Naive B cell (primary cell): Measurements from ENCODE around the gene HIPK1. TPM values are rescaled to one million over a fixed set of nuclear protein-coding genes. Genes with fewer than 3 reads are reported as not detected.

Experiments used
- ATAC-seq, 2 donors: fragments of 150-1000 bp; cut with Tn5 transposase; 2 replicates each; pipeline ENCODE4 v1.10.0; 2021; ENCODE audit warnings: low read depth in 2 of 2, mild to moderate bottlenecking in 2 of 2, moderate library complexity in 2 of 2
- DNase-seq: peaks from one replicate; pipeline ENCODE4 v3.0.0; 2022
- H3K27ac Mint-ChIP-seq, 6 donors: one replicate each; pipeline ENCODE4 v1.8.0; 2020 to 2022; ENCODE audit warnings: mild to moderate bottlenecking in 6 of 6, mixed read lengths in 6 of 6, moderate library complexity in 5 of 6, inconsistent platforms in 2 of 6
- H3K27me3 Mint-ChIP-seq, 3 donors: one replicate each; pipeline ENCODE4 v1.8.0; 2021 to 2022; ENCODE audit warnings: mixed read lengths in 3 of 3, mild to moderate bottlenecking in 1 of 3
- H3K36me3 Mint-ChIP-seq, 2 donors: one replicate each; pipeline ENCODE4 v1.8.0; 2020 to 2022; ENCODE audit warnings: mixed read lengths in 2 of 2, inconsistent platforms in 1 of 2, mild to moderate bottlenecking in 1 of 2
- H3K4me1 Mint-ChIP-seq, 3 donors: one replicate each; pipeline ENCODE4 v1.8.0; 2020 to 2022; ENCODE audit warnings: mixed read lengths in 3 of 3, inconsistent platforms in 1 of 3, mild to moderate bottlenecking in 1 of 3, moderate library complexity in 1 of 3
- H3K4me3 Mint-ChIP-seq, 8 donors: one replicate each; pipeline ENCODE4 v1.8.0; 2020 to 2022; ENCODE audit warnings: mild to moderate bottlenecking in 8 of 8, mixed read lengths in 8 of 8, moderate library complexity in 8 of 8, inconsistent platforms in 2 of 8
- H3K9me3 Mint-ChIP-seq, 7 donors: one replicate each; pipeline ENCODE4 v1.8.0; 2020 to 2022; ENCODE audit warnings: mixed read lengths in 7 of 7, mild to moderate bottlenecking in 5 of 7, inconsistent platforms in 2 of 7, moderate library complexity in 1 of 7
- polyA plus RNA-seq, 6 donors: library from polyadenylated mRNA; unstranded; fragments of 300-500 nt; fragmentation: Illumina TruSeq; gene quantifications; one replicate each; pipeline ENCODE4 v1.2.3, GENCODE V29; 2021; ENCODE audit warnings: low read depth in 6 of 6

HIPK1 gene
- polyA plus RNA-seq, 6 donors from 2014 or later = 0.08 to 8.6 (median 6.4) TPM

GRCh38 chr1:114024049-114024448 lies 94.9 kb downstream of the HIPK1 start:
- Mint-ChIP-seq H3K9me3 (peaks cover 0 to 8% (median 7%) of the 10 kb centered on the region in 7 donors), H3K4me1 (no peaks in the 10 kb centered on the region), H3K36me3 (no peaks in the 10 kb centered on the region), H3K4me3 (no peak overlapping the region), H3K27ac (no peak overlapping the region), H3K27me3 (peaks cover 6 to 27% (median 18%) of the 10 kb centered on the region in 3 donors)
- no peak for DNase-seq
- ATAC-seq = no peak

GRCh38 chr1:114025609-114026401 lies 96.7 kb downstream of the HIPK1 start:
- H3K36me3 Mint-ChIP-seq = no peaks in the 10 kb centered on the region
- H3K4me3 Mint-ChIP-seq = no peak overlapping the region
- no peaks in the 10 kb centered on the region for H3K9me3 Mint-ChIP-seq
- H3K27ac Mint-ChIP-seq = no peak overlapping the region
- DNase-seq = no peak
- no peaks in the 10 kb centered on the region for H3K4me1 Mint-ChIP-seq
- peaks cover 6 to 13% (median 6%) of the 10 kb centered on the region in 3 donors for H3K27me3 Mint-ChIP-seq
- ATAC-seq = no peak

GRCh38 chr1:114026797-114027196 lies 97.7 kb downstream of the HIPK1 start:
- H3K4me3 Mint-ChIP-seq = no peak overlapping the region
- DNase-seq = no peak
- ATAC-seq = no peak
- H3K36me3 Mint-ChIP-seq = no peaks in the 10 kb centered on the region
- no peak overlapping the region for H3K27ac Mint-ChIP-seq
- H3K27me3 Mint-ChIP-seq = peaks cover 0 to 13% (median 6%) of the 10 kb centered on the region in 3 donors
- H3K4me1 Mint-ChIP-seq = no peaks in the 10 kb centered on the region
- H3K9me3 Mint-ChIP-seq = no peaks in the 10 kb centered on the region

Other genes starting within 250 kb of the HIPK1 start
- gene PHTF1, start 169.8 kb upstream of the HIPK1 start, polyA plus RNA-seq = 10 to 100 TPM in 2 of 6 donors, 1 to 10 TPM in 4; 6.7 to 13.4 (median 9.6) TPM
- 10 to 100 TPM; 28.7 to 39.0 (median 36.4) TPM for gene RSBN1, start 116.8 kb upstream of the HIPK1 start, polyA plus RNA-seq
- 10 to 100 TPM; 27.3 to 56.2 (median 41.0) TPM for gene PTPN22, start 57.6 kb upstream of the HIPK1 start, polyA plus RNA-seq
- under 1 TPM in 2 of 6 donors, not detected in 4; 0.05 TPM for gene BCL2L15, start 41.7 kb upstream of the HIPK1 start, polyA plus RNA-seq
- 10 to 100 TPM; 13.6 to 24.6 (median 15.8) TPM for gene AP4B1, start 24.5 kb upstream of the HIPK1 start, polyA plus RNA-seq
- 1 to 10 TPM; 2.7 to 7.5 (median 5.0) TPM for gene DCLRE1B, start 24.0 kb upstream of the HIPK1 start, polyA plus RNA-seq
- not detected for gene OLFML3, start 50.1 kb downstream of the HIPK1 start, polyA plus RNA-seq
- not detected for gene SYT6, start 224.5 kb downstream of the HIPK1 start, polyA plus RNA-seq